H9 (cell line): ENCODE measurements around the gene PRDM2. TPM values are rescaled to one million over a fixed set of nuclear protein-coding genes. Genes with fewer than 3 reads are reported as not detected.

Source experiments
- DNase-seq: peaks from one replicate; pipeline ENCODE4 v3.0.0-alpha.2; 2017
- H2AFZ ChIP-seq: one replicate; pipeline ENCODE4 v1.6.1; 2013; ENCODE audit warnings: mild to moderate bottlenecking, low read length, control low read depth, moderate library complexity
- H2AK5ac ChIP-seq: 2 replicates; pipeline ENCODE4 v1.6.1; 2013; ENCODE audit warnings: low read length, control low read depth, mixed read lengths; ENCODE audit not compliant: insufficient read length
- H2BK120ac ChIP-seq: one replicate; pipeline ENCODE4 v1.6.1; 2013; ENCODE audit warnings: low read depth, mild to moderate bottlenecking, low read length, control low read depth, inconsistent platforms; ENCODE audit not compliant: poor library complexity, severe bottlenecking
- H2BK12ac ChIP-seq: 2 replicates; pipeline ENCODE4 v1.6.1; 2013; ENCODE audit warnings: low read length, control low read depth, mixed read lengths, low read depth; ENCODE audit not compliant: insufficient read length
- H2BK15ac ChIP-seq: 2 replicates; pipeline ENCODE4 v1.6.1; 2013; ENCODE audit warnings: low read depth, low read length, control low read depth
- H2BK20ac ChIP-seq: one replicate; pipeline ENCODE4 v1.6.1; 2013; ENCODE audit warnings: low read depth, mild to moderate bottlenecking, low read length, control low read depth, inconsistent platforms; ENCODE audit not compliant: poor library complexity, severe bottlenecking
- H2BK5ac ChIP-seq: 2 replicates; pipeline ENCODE4 v1.6.1; 2013; ENCODE audit warnings: low read length, control low read depth, mixed read lengths; ENCODE audit not compliant: insufficient read length
- H3K14ac ChIP-seq: 2 replicates; pipeline ENCODE4 v1.6.1; 2013; ENCODE audit warnings: low read length, control low read depth; ENCODE audit not compliant: insufficient read depth
- H3K18ac ChIP-seq: 2 replicates; pipeline ENCODE4 v1.6.1; 2013; ENCODE audit warnings: low read depth, mild to moderate bottlenecking, mixed read lengths, low read length, control low read depth; ENCODE audit not compliant: insufficient read length
- H3K23ac ChIP-seq: 2 replicates; pipeline ENCODE4 v1.6.1; 2013; ENCODE audit warnings: low read length, control low read depth, mixed read lengths, low read depth; ENCODE audit not compliant: insufficient read length
- H3K23me2 ChIP-seq: 2 replicates; pipeline ENCODE4 v1.6.1; 2013; ENCODE audit warnings: low read depth, mild to moderate bottlenecking, mixed read lengths, low read length, control low read depth; ENCODE audit not compliant: insufficient read length, poor library complexity, severe bottlenecking
- H3K27ac ChIP-seq: 2 replicates; pipeline ENCODE4 v1.5.1; 2013; ENCODE audit warnings: low read length, control low read depth, mixed read lengths, low read depth; ENCODE audit not compliant: insufficient read length
- H3K27me3 ChIP-seq: 2 replicates; pipeline ENCODE4 v1.6.1; 2013; ENCODE audit warnings: low read length, control low read depth, inconsistent platforms; ENCODE audit not compliant: insufficient read depth
- H3K4ac ChIP-seq: 2 replicates; pipeline ENCODE4 v1.6.1; 2013; ENCODE audit warnings: low read depth, mild to moderate bottlenecking, control low read depth, inconsistent platforms, low read length, moderate library complexity
- H3K4me1 ChIP-seq: 2 replicates; pipeline ENCODE4 v1.6.1; 2013; ENCODE audit warnings: low read length, control low read depth, inconsistent platforms; ENCODE audit not compliant: insufficient read depth
- H3K4me2 ChIP-seq: 2 replicates; pipeline ENCODE4 v1.6.1; 2013; ENCODE audit warnings: low read length, control low read depth, mixed read lengths; ENCODE audit not compliant: insufficient read length, insufficient read depth
- H3K56ac ChIP-seq: 2 replicates; pipeline ENCODE4 v1.6.1; 2013; ENCODE audit warnings: low read depth, mild to moderate bottlenecking, mixed read lengths, low read length, control low read depth; ENCODE audit not compliant: insufficient read length
- H3K79me1 ChIP-seq: 2 replicates; pipeline ENCODE4 v1.6.1; 2013; ENCODE audit warnings: low read depth, mild to moderate bottlenecking, moderate library complexity, low read length, control low read depth, inconsistent platforms; ENCODE audit not compliant: insufficient read depth, poor library complexity, severe bottlenecking
- H3K79me2 ChIP-seq: 2 replicates; pipeline ENCODE4 v1.6.1; 2013; ENCODE audit warnings: low read length, control low read depth, inconsistent platforms; ENCODE audit not compliant: insufficient read depth
- H3K9ac ChIP-seq: 2 replicates; pipeline ENCODE4 v1.6.1; 2013; ENCODE audit warnings: low read length, control low read depth, mixed read lengths; ENCODE audit not compliant: insufficient read length; ENCODE audit errors: extremely low read depth
- H3K9me3 ChIP-seq: one replicate; pipeline ENCODE4 v1.6.1; 2013; ENCODE audit warnings: low read depth, low read length, inconsistent platforms; ENCODE audit not compliant: control insufficient read depth
- H3T11ph ChIP-seq: one replicate; pipeline ENCODE4 v1.6.1; 2013; ENCODE audit warnings: mild to moderate bottlenecking, low read length, control low read depth, inconsistent platforms
- H4K20me1 ChIP-seq: one replicate; pipeline ENCODE4 v1.6.1; 2013; ENCODE audit not compliant: control insufficient read depth, insufficient read length, insufficient read depth
- H4K5ac ChIP-seq: 2 replicates; pipeline ENCODE4 v1.6.1; 2013; ENCODE audit warnings: low read depth, mild to moderate bottlenecking, mixed read lengths, low read length, control low read depth; ENCODE audit not compliant: insufficient read length
- H4K8ac ChIP-seq: replicated peaks from 2 replicates; pipeline ENCODE4 v1.6.1; 2013; ENCODE audit warnings: low read length, control low read depth, mixed read lengths, low read depth; ENCODE audit not compliant: insufficient read length
- H4K91ac ChIP-seq: 2 replicates; pipeline ENCODE4 v1.6.1; 2013; ENCODE audit warnings: low read depth, mild to moderate bottlenecking, moderate library complexity, mixed read lengths, low read length, control low read depth; ENCODE audit not compliant: insufficient read length
- H3K27ac Mint-ChIP-seq, 3 experiments: 2 replicates in 2 of 3; 3 replicates in 1 of 3; pipeline ENCODE4 v1.8.0; 2020 to 2021; ENCODE audit warnings: mixed read lengths in 3 of 3, mild to moderate bottlenecking in 1 of 3, moderate library complexity in 1 of 3
- H3K27me3 Mint-ChIP-seq: 2 replicates; pipeline ENCODE4 v1.8.0; 2021; ENCODE audit warnings: low read depth, mild to moderate bottlenecking, moderate library complexity, mixed read lengths
- H3K36me3 Mint-ChIP-seq, 3 experiments: 2 replicates in 2 of 3; 3 replicates in 1 of 3; pipeline ENCODE4 v1.8.0; 2020 to 2021; ENCODE audit warnings: low read depth in 3 of 3, mixed read lengths in 3 of 3; ENCODE audit not compliant: insufficient read depth in 1 of 3
- H3K4me1 Mint-ChIP-seq, 2 experiments: 2 replicates each; pipeline ENCODE4 v1.8.0; 2020; ENCODE audit warnings: mixed read lengths in 2 of 2
- H3K4me3 Mint-ChIP-seq, 2 experiments: 2 replicates in 1 of 2; 3 replicates in 1 of 2; pipeline ENCODE4 v1.8.0; 2020 to 2021; ENCODE audit warnings: mild to moderate bottlenecking in 2 of 2, mixed read lengths in 2 of 2, moderate library complexity in 1 of 2
- H3K9me3 Mint-ChIP-seq, 2 experiments: 2 replicates in 1 of 2; 3 replicates in 1 of 2; pipeline ENCODE4 v1.8.0; 2020; ENCODE audit warnings: mild to moderate bottlenecking in 2 of 2, mixed read lengths in 2 of 2, moderate library complexity in 1 of 2
- WGBS: extraction: QIAGEN DNeasy Blood & Tissue Kit; methylation state at CpG from one replicate; pipeline ENCODE4 v1.1.7; 2013; ENCODE audit warnings: missing lambda C conversion rate, low lambda C conversion rate, mixed read lengths; ENCODE audit not compliant: insufficient read length; ENCODE audit errors: extremely low coverage; 5-methylcytosine and 5-hydroxymethylcytosine counted together
- total RNA-seq: library from RNA; stranded (reverse); gene quantifications from 2 replicates; pipeline ENCODE4 v1.2.1, GENCODE V29; 2021
- TF ChIP-seq, protein P1 (sequence below): fragments of 200-600 bp; sonication (generic); conservative IDR thresholded peaks from 3 replicates; pipeline ENCODE4 v1.8.0; 2021; ENCODE audit warnings: antibody characterized with exemption, mild to moderate bottlenecking

Gene PRDM2
- total RNA-seq, 1 experiment from 2014 or later = 24.5 TPM

DNA sequence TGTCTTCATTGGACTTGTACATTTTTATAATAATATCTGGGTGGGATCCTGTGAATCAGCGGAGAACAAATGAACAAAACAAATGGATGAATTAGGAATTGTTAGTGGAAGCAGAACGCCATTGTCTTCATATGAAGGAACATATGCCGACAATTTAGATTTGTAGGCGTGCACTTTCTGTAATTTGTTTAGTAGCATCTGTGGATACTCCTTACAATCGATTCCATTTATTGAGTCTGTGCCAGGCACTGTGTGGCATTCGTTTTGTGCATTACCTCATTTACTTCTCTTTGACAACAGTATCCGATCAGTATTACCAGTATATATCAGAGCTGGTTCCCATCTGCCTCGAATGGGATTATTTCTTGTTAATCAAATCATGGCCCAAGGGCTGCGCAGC, 61.9 kb downstream of the PRDM2 start:
- Histone ChIP-seq H3K56ac (no peak overlapping the region), H4K5ac (no peak overlapping the region), H3K27me3 (no peaks in the 10 kb centered on the region), H3K79me1 (peaks cover 3% of the 10 kb centered on the region), H2BK15ac (no peak overlapping the region), H2BK20ac (no peak overlapping the region), H2BK5ac (no peak overlapping the region), H3T11ph (no peak overlapping the region), H3K18ac (no peak overlapping the region), H3K14ac (no peak overlapping the region), H3K4ac (no peak overlapping the region), H3K23ac (no peak overlapping the region), H2BK120ac (no peak overlapping the region), H2AK5ac (no peak overlapping the region), H4K20me1 (no peaks in the 10 kb centered on the region), H2AFZ (no peak overlapping the region), H3K27ac (no peak overlapping the region), H4K8ac (no peak overlapping the region), H4K91ac (no peak overlapping the region), H2BK12ac (no peak overlapping the region), H3K4me2 (no peak overlapping the region), H3K4me1 (peaks cover 11% of the 10 kb centered on the region), H3K79me2 (peaks cover 4% of the 10 kb centered on the region; the same call in 1 of the 2 replicates), H3K9me3 (no peaks in the 10 kb centered on the region), H3K23me2 (no peaks in the 10 kb centered on the region), H3K9ac (no peak overlapping the region)
- Mint-ChIP-seq H3K9me3 (no peaks in the 10 kb centered on the region), H3K4me3 (no peak overlapping the region), H3K4me1 (peaks cover 61 to 65% of the 10 kb centered on the region in 2 experiments), H3K36me3 (no peaks in the 10 kb centered on the region; a peak in 1 of 7 replicates), H3K27me3 (no peaks in the 10 kb centered on the region; the same call in 1 of the 2 replicates), H3K27ac (no peak overlapping the region)
- no peak for DNase-seq
- TF ChIP-seq, protein P1, sequence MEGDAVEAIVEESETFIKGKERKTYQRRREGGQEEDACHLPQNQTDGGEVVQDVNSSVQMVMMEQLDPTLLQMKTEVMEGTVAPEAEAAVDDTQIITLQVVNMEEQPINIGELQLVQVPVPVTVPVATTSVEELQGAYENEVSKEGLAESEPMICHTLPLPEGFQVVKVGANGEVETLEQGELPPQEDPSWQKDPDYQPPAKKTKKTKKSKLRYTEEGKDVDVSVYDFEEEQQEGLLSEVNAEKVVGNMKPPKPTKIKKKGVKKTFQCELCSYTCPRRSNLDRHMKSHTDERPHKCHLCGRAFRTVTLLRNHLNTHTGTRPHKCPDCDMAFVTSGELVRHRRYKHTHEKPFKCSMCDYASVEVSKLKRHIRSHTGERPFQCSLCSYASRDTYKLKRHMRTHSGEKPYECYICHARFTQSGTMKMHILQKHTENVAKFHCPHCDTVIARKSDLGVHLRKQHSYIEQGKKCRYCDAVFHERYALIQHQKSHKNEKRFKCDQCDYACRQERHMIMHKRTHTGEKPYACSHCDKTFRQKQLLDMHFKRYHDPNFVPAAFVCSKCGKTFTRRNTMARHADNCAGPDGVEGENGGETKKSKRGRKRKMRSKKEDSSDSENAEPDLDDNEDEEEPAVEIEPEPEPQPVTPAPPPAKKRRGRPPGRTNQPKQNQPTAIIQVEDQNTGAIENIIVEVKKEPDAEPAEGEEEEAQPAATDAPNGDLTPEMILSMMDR = no peak
- WGBS = no CpG with 5 or more reads among the region's 9 CpGs
